EH (cell line): ENCODE data around the gene SPRR2A.
"Not testable (repeated sequence)": the region's sequence is repeated elsewhere in the genome, so short reads cannot be mapped to it uniquely, and the experiment has no call there.

Experiments used
- DNase-seq: peaks from one replicate; pipeline ENCODE4 v3.0.0-alpha.2; 2015; ENCODE audit warnings: low read depth

The SPRR2A gene

GRCh38 chr1:153024413-153024812 is 32.9 kb downstream of the SPRR2A start:
- no peak for DNase-seq

DNA sequence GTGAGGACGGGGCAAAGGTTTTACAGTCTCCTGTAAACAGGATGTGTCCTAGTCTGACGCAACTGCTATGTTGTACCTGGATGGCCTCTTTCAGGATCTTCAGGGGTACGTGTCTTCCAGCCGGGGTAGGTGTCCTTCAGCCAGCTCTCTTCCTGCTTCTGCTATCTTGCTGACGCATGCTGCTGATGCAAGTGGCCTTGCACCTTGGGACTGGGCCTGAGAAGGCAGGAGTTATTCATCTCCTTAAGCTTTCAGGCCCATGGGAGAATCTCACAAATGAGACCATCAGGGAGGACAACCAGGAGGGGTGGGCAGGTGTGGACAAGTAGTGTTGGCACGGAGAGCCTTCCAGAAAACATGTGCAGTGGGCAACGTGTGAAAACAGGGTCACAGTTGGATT is 34.2 kb downstream of the SPRR2A start:
- DNase-seq: no peak

GRCh38 chr1:153022340-153022739 is 35.0 kb downstream of the SPRR2A start:
- DNase-seq: not testable (repeated sequence)

DNA sequence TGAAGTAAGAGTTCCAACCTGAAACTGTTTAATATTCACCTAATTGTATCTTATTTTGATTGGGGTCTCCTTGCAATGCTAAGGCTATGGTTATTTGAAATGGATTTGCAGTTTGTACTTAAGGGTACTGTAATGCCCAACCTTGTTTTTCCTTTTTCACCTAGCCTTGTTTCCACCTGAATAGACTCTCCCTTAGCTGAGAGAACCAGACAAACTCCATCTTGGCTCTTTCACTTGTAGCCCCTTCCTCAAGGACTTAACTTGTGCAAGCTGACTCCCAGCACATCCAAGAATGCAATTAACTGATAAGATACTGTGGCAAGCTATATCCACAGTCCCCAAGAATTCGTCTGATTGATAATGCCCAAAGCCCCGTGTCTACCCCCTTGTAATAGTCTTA is 35.5 kb downstream of the SPRR2A start:
- DNase-seq: not testable (repeated sequence)

GRCh38 chr1:153011235-153011758 is 46.0 kb downstream of the SPRR2A start:
- DNase-seq: not testable (repeated sequence)
